ENCODE results near the gene ZFYVE28.
"Not testable (repeated sequence)": the region's sequence is repeated elsewhere in the genome, so short reads cannot be mapped to it uniquely, and the experiment has no call there.

DNA sequence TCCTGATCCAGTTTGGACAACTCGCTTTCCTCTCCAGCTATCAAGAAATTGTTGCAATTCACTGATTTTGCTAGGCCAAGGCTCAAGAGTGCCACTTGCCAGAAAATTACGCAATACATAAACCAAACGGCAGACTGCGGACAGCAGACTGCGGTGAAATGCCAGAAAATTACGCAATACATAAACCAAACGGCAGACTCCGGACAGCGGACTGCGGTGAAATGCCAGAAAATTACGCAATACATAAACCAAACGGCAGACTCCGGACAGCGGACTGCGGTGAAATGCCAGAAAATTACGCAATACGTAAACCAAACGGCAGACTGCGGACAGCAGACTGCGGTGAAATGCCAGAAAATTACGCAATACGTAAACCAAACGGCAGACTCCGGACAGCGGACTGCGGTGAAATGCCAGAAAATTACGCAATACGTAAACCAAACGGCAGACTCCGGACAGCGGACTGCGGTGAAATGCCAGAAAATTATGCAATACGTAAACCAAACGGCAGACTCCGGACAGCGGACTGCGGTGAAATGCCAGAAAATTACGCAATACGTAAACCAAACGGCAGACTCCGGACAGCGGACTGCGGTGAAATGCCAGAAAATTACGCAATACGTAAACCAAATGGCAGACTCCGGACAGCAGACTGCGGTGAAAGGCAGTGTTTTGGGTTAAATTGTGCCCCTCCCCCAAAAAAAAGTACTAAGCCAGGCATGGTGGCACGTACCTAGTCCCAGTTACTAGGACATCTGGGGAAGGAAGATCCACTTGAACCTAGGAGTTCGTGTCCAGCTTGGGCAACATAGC is 11.7 kb upstream of the ZFYVE28 start:
- TF ChIP-seq POLR2A (IDR thresholded peaks at IDR 0.05), result not testable (repeated sequence)
- TF ChIP-seq, protein P1, sequence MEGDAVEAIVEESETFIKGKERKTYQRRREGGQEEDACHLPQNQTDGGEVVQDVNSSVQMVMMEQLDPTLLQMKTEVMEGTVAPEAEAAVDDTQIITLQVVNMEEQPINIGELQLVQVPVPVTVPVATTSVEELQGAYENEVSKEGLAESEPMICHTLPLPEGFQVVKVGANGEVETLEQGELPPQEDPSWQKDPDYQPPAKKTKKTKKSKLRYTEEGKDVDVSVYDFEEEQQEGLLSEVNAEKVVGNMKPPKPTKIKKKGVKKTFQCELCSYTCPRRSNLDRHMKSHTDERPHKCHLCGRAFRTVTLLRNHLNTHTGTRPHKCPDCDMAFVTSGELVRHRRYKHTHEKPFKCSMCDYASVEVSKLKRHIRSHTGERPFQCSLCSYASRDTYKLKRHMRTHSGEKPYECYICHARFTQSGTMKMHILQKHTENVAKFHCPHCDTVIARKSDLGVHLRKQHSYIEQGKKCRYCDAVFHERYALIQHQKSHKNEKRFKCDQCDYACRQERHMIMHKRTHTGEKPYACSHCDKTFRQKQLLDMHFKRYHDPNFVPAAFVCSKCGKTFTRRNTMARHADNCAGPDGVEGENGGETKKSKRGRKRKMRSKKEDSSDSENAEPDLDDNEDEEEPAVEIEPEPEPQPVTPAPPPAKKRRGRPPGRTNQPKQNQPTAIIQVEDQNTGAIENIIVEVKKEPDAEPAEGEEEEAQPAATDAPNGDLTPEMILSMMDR (IDR thresholded peaks at IDR 0.05), result not testable (repeated sequence)
